ENCODE results near the gene MACROD1.

The MACROD1 gene

DNA sequence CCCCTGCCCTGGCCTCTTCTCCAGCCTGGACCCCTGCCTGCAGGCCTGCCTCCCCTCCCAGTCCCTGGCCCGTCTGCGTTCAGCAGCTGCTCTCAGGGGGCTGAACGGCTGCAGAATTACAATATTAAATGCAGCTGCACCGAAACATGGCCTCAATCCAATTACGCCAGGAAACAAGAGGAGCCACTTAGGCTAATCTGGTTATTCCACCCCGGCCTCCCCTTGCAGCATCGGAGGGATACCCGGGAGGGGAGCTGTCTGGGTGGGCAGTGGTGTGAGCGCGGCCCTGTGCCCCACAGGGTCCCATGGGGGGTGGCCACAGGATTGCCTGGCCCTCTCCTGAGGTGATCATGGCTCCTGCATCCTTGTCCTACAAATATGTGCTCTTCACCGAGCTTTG is 87.6 kb downstream of the MACROD1 start:
- TF ChIP-seq, protein P1, sequence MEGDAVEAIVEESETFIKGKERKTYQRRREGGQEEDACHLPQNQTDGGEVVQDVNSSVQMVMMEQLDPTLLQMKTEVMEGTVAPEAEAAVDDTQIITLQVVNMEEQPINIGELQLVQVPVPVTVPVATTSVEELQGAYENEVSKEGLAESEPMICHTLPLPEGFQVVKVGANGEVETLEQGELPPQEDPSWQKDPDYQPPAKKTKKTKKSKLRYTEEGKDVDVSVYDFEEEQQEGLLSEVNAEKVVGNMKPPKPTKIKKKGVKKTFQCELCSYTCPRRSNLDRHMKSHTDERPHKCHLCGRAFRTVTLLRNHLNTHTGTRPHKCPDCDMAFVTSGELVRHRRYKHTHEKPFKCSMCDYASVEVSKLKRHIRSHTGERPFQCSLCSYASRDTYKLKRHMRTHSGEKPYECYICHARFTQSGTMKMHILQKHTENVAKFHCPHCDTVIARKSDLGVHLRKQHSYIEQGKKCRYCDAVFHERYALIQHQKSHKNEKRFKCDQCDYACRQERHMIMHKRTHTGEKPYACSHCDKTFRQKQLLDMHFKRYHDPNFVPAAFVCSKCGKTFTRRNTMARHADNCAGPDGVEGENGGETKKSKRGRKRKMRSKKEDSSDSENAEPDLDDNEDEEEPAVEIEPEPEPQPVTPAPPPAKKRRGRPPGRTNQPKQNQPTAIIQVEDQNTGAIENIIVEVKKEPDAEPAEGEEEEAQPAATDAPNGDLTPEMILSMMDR (IDR thresholded peaks at IDR 0.05) = no peak
- no peaks in the 10 kb centered on the region for H3K4me1 ChIP-seq
- intact Hi-C loops (cut with DNase I; ENCODE audit: low total_unique reads) = no loop called here
- H3K36me3 ChIP-seq = no peaks in the 10 kb centered on the region
- H3K27ac ChIP-seq = no peak overlapping the region
- no peak for DNase-seq
- H3K27me3 ChIP-seq = no peaks in the 10 kb centered on the region
- no peak overlapping the region for H3K4me3 ChIP-seq
- no peaks in the 10 kb centered on the region for H3K9me3 ChIP-seq

DNA sequence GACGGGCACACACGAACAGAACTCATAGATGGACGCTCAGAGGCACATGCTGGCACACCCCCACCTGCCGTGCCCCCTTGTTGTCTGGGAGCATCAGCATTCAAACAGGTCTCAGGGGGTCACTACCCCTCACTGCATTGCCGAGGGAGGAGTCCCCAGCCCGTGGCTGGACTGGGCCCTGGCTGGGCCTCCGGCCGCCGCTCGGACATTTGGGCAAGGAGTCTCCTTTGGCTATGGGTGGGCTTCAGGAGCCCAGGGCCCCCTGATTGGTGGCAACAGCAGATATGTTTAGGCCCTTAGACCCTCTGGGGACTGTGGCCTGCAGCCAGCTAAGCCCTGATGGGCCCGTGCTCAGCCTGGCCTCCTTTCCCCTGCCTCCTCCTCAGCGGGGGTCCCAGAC is 88.3 kb downstream of the MACROD1 start:
- Histone ChIP-seq H3K9me3 (no peaks in the 10 kb centered on the region), H3K36me3 (no peaks in the 10 kb centered on the region), H3K27me3 (no peaks in the 10 kb centered on the region), H3K27ac (no peak overlapping the region), H3K4me3 (no peak overlapping the region), H3K4me1 (no peaks in the 10 kb centered on the region)
- intact Hi-C loops (cut with DNase I; ENCODE audit: low total_unique reads) = no loop called here
- no peak for DNase-seq
- TF ChIP-seq, protein P1 (IDR thresholded peaks at IDR 0.05) = no peak

DNA sequence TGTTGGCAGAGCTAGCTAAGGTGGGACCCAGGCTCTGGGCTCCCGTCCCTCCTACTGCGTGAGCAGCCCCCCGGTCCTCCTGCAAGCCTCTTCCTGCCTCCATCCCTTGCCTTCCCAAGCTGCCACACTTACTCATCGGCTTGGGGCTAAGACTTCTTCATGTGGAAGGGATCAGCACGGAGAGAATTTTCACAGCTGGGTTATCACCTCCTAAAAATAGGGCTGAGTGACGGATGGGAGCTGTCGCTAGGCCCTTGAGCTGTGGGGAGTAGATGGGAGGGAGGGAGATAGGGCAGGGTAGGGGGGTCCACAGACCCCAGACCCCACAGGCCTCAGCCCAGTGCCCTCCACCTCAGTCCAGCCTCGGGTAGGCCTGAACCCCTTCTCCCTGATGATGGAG is 89.2 kb downstream of the MACROD1 start:
- no peaks in the 10 kb centered on the region for H3K27me3 ChIP-seq
- intact Hi-C loops (cut with DNase I; ENCODE audit: low total_unique reads) = no loop called here

DNA sequence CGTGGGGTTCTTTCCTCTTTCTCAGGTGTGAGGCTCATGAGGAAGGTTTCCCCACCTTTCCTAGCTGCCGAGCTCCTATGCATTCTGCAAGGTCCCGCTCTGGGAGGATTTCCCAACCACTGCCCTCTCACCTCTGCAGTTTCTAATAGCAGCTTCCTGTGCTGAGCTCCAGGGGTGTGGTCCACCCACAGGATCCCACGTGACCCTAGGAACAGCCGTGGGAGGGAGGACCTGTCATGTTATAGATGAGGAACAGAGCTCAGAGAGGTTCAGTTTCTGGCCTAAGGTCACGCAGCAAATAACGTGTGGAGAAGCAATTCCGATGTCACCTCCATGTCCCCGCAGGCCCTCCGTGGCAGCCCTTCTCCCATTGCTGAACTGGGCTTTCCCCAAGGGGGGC is 91.7 kb downstream of the MACROD1 start:
- H3K27ac ChIP-seq = no peak overlapping the region
- no peaks in the 10 kb centered on the region for H3K36me3 ChIP-seq
- H3K27me3 ChIP-seq = peaks cover 0 to 2% of the 10 kb centered on the region in 2 donors
- DNase-seq = no peak
- TF ChIP-seq, protein P1 (IDR thresholded peaks at IDR 0.05) = no peak
- H3K9me3 ChIP-seq = no peaks in the 10 kb centered on the region
- no peak overlapping the region for H3K4me3 ChIP-seq
- no peaks in the 10 kb centered on the region for H3K4me1 ChIP-seq
- intact Hi-C loops (cut with DNase I; ENCODE audit: low total_unique reads) = no loop called here

More for the DNA sequence above, 89.2 kb downstream of the MACROD1 start:
- no peaks in the 10 kb centered on the region for H3K36me3 ChIP-seq
- no peak for DNase-seq
- no peaks in the 10 kb centered on the region for H3K4me1 ChIP-seq
- no peak overlapping the region for H3K27ac ChIP-seq
- H3K9me3 ChIP-seq = no peaks in the 10 kb centered on the region
- TF ChIP-seq, protein P1 (IDR thresholded peaks at IDR 0.05) = no peak
- H3K4me3 ChIP-seq = no peak overlapping the region

DNA sequence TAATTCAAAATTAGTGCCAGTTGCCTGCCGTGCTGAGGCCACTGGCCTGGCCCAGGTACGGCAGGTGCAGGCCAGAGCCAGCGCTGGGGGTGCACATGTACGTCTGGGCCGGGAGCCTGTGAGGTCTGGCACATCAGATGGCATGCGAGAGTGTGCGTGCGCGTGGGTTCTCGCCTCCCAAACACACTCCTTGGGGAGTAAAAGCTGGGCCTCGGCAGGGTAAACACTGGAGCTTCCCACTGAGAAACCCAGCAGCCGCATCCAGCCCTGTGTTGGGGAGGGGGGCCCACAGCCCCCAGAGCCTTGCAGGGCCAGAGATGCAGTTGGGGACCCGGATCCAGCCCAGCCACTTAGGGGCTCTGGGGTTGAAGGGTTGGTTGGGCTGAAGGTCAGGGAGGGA is 92.4 kb downstream of the MACROD1 start:
- no peaks in the 10 kb centered on the region for H3K4me1 ChIP-seq

More for the DNA sequence above, 92.4 kb downstream of the MACROD1 start:
- intact Hi-C loops (cut with DNase I; ENCODE audit: low total_unique reads) = no loop called here
- Histone ChIP-seq H3K4me3 (no peak overlapping the region), H3K36me3 (no peaks in the 10 kb centered on the region), H3K27ac (no peak overlapping the region), H3K27me3 (peaks cover 0 to 6% of the 10 kb centered on the region in 2 donors), H3K9me3 (no peaks in the 10 kb centered on the region)
- DNase-seq = no peak
- TF ChIP-seq, protein P1 (IDR thresholded peaks at IDR 0.05) = no peak

All from tibial artery (tissue), 4 donors.